Measurements from ENCODE around the gene STK17B. TPM values are rescaled to one million over a fixed set of nuclear protein-coding genes. Genes with fewer than 3 reads are reported as not detected.

STK17B gene
- total RNA-seq, 1 experiment from 2014 or later, result 16.9 TPM

DNA sequence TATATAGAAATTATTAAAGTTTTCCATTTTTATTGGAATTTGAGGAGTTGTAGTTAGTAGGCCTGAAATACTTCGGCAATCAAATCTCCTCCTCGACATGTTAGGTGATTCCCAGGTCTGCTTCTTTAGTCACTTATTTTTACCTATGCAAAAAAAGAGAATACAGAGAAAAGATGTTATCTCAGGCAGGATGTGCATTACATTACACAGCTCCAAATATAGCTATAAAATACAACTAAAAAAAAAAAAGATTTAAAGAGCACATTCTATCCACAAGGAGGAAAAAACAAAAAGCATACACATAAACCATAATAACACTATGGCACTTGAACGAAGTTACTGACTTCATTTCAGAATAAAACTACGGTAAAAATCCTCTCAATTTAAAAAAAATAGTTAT lies 8.1 kb downstream of the STK17B start:
- Histone ChIP-seq H3K9me2 (ENCODE audit: insufficient read depth) (no peaks in the 10 kb centered on the region), H3K4me1 (ENCODE audit: control insufficient read depth in 1 of 2, insufficient read depth in 2 of 2, low read length in 2 of 2) (peaks cover 11 to 28% of the 10 kb centered on the region in 2 experiments), H3K27me3 (ENCODE audit: insufficient read depth, low read length) (no peaks in the 10 kb centered on the region), H3K27ac (ENCODE audit: low read depth, low read length) (no peak overlapping the region), H3K9me3 (ENCODE audit: control insufficient read depth in 1 of 2, insufficient read depth in 1 of 2, low read depth in 1 of 2, low read length in 2 of 2) (no peaks in the 10 kb centered on the region), H3K36me3 (ENCODE audit: control insufficient read depth in 1 of 2, insufficient read depth in 2 of 2, low read length in 2 of 2) (peaks cover 0 to 4% of the 10 kb centered on the region in 2 experiments; a peak in 1 of 4 replicates), H2AFZ (ENCODE audit: low read depth, low read length, poor library complexity, severe bottlenecking) (no peak overlapping the region), H3K79me2 (ENCODE audit: insufficient read depth, low read length) (peaks cover 56% of the 10 kb centered on the region), H3K4me2 (ENCODE audit: low read length) (no peak overlapping the region), H3K4me3 (replicated peaks in 1 of 2; ENCODE audit: low read depth in 1 of 2, low read length in 2 of 2) (no peak overlapping the region), H4K20me1 (ENCODE audit: insufficient read depth) (no peaks in the 10 kb centered on the region), H3K9ac (ENCODE audit: low read length) (no peak overlapping the region)
- TF ChIP-seq POLR2AphosphoS5 (IDR thresholded peaks at IDR 0.05; ENCODE audit: low read depth, low read length), result no peak
- TF ChIP-seq, protein P1, sequence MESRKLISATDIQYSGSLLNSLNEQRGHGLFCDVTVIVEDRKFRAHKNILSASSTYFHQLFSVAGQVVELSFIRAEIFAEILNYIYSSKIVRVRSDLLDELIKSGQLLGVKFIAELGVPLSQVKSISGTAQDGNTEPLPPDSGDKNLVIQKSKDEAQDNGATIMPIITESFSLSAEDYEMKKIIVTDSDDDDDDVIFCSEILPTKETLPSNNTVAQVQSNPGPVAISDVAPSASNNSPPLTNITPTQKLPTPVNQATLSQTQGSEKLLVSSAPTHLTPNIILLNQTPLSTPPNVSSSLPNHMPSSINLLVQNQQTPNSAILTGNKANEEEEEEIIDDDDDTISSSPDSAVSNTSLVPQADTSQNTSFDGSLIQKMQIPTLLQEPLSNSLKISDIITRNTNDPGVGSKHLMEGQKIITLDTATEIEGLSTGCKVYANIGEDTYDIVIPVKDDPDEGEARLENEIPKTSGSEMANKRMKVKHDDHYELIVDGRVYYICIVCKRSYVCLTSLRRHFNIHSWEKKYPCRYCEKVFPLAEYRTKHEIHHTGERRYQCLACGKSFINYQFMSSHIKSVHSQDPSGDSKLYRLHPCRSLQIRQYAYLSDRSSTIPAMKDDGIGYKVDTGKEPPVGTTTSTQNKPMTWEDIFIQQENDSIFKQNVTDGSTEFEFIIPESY (IDR thresholded peaks at IDR 0.05; ENCODE audit: extremely low read depth, insufficient replicate concordance, low read length), result no peak
- no peak for TF ChIP-seq SIN3A (IDR thresholded peaks at IDR 0.05; ENCODE audit: low read depth)
- no peak for TF ChIP-seq ZNF274 (IDR thresholded peaks at IDR 0.05; ENCODE audit: low read depth, low read length)
- no peak for TF ChIP-seq EZH2phosphoT487 (IDR thresholded peaks at IDR 0.05; ENCODE audit: borderline replicate concordance)
- TF ChIP-seq, protein P2, sequence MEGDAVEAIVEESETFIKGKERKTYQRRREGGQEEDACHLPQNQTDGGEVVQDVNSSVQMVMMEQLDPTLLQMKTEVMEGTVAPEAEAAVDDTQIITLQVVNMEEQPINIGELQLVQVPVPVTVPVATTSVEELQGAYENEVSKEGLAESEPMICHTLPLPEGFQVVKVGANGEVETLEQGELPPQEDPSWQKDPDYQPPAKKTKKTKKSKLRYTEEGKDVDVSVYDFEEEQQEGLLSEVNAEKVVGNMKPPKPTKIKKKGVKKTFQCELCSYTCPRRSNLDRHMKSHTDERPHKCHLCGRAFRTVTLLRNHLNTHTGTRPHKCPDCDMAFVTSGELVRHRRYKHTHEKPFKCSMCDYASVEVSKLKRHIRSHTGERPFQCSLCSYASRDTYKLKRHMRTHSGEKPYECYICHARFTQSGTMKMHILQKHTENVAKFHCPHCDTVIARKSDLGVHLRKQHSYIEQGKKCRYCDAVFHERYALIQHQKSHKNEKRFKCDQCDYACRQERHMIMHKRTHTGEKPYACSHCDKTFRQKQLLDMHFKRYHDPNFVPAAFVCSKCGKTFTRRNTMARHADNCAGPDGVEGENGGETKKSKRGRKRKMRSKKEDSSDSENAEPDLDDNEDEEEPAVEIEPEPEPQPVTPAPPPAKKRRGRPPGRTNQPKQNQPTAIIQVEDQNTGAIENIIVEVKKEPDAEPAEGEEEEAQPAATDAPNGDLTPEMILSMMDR (IDR thresholded peaks at IDR 0.05 in 2 of 3, conservative IDR thresholded peaks at IDR 0.05 in 1 of 3; ENCODE audit: borderline replicate concordance in 1 of 3, insufficient read depth in 1 of 3, low read depth in 2 of 3, low read length in 2 of 3), result no peak
- TF ChIP-seq EGR1 (IDR thresholded peaks at IDR 0.05; ENCODE audit: low read depth), result no peak
- TF ChIP-seq ELF1 (IDR thresholded peaks at IDR 0.05; ENCODE audit: borderline replicate concordance, low read depth), result no peak
- TF ChIP-seq CBX3 (IDR thresholded peaks at IDR 0.05; ENCODE audit: low read depth), result no peak
- no peak for TF ChIP-seq FOSL1 (IDR thresholded peaks at IDR 0.05; ENCODE audit: low read depth)
- TF ChIP-seq CEBPB (IDR thresholded peaks at IDR 0.05; ENCODE audit: low read depth), result no peak
- TF ChIP-seq POLR2A (IDR thresholded peaks at IDR 0.05; ENCODE audit: borderline replicate concordance, extremely low read depth, insufficient read depth, insufficient read length), result no peak
- TF ChIP-seq SP1 (IDR thresholded peaks at IDR 0.05; ENCODE audit: low read depth), result no peak
- TF ChIP-seq, protein P3, sequence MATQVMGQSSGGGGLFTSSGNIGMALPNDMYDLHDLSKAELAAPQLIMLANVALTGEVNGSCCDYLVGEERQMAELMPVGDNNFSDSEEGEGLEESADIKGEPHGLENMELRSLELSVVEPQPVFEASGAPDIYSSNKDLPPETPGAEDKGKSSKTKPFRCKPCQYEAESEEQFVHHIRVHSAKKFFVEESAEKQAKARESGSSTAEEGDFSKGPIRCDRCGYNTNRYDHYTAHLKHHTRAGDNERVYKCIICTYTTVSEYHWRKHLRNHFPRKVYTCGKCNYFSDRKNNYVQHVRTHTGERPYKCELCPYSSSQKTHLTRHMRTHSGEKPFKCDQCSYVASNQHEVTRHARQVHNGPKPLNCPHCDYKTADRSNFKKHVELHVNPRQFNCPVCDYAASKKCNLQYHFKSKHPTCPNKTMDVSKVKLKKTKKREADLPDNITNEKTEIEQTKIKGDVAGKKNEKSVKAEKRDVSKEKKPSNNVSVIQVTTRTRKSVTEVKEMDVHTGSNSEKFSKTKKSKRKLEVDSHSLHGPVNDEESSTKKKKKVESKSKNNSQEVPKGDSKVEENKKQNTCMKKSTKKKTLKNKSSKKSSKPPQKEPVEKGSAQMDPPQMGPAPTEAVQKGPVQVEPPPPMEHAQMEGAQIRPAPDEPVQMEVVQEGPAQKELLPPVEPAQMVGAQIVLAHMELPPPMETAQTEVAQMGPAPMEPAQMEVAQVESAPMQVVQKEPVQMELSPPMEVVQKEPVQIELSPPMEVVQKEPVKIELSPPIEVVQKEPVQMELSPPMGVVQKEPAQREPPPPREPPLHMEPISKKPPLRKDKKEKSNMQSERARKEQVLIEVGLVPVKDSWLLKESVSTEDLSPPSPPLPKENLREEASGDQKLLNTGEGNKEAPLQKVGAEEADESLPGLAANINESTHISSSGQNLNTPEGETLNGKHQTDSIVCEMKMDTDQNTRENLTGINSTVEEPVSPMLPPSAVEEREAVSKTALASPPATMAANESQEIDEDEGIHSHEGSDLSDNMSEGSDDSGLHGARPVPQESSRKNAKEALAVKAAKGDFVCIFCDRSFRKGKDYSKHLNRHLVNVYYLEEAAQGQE (IDR thresholded peaks at IDR 0.05; ENCODE audit: low read depth), result no peak
- no peak for TF ChIP-seq SRF (IDR thresholded peaks at IDR 0.05; ENCODE audit: low read depth)
- TF ChIP-seq JUND (IDR thresholded peaks at IDR 0.05), result no peak
- TF ChIP-seq, protein P4, sequence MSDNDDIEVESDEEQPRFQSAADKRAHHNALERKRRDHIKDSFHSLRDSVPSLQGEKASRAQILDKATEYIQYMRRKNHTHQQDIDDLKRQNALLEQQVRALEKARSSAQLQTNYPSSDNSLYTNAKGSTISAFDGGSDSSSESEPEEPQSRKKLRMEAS (IDR thresholded peaks at IDR 0.05), result no peak
- BruUV-seq (replicated peaks), result no TSS peak
- ChIA-PET POLR2A (interaction anchor here (1.0 kb wide), 1 partner anchor 8 kb away, joined by 3 read pairs; the partner anchor contains the start of gene STK17B), RAD21 (ENCODE audit: low non-redundant PET in 1 of 2, low total read pairs in 2 of 2, uncharacterized antibody in 2 of 2, unreplicated experiment in 2 of 2) (no interaction called here), CTCF (no interaction called here)
- intact Hi-C loops (cut with micrococcal nuclease), result no loop called here
- ATAC-seq, result no peak
- DNase-seq (ENCODE audit: low read depth, low spot score), result no peak

Data from HCT116 (cell line).